ENCODE results near the gene TTC8. TPM values are rescaled to one million over a fixed set of nuclear protein-coding genes. Genes with fewer than 3 reads are reported as not detected.

TTC8 gene
- polyA plus RNA-seq, 4 donors: 26.5 to 47.8 (median 34.1) TPM

- no peak for DNase-seq (ENCODE audit: low read depth in 4 of 4, low spot score in 3 of 4)
These were observed 38.7 kb downstream of the TTC8 start for GRCh38 chr14:88863167-88863566.

DNA sequence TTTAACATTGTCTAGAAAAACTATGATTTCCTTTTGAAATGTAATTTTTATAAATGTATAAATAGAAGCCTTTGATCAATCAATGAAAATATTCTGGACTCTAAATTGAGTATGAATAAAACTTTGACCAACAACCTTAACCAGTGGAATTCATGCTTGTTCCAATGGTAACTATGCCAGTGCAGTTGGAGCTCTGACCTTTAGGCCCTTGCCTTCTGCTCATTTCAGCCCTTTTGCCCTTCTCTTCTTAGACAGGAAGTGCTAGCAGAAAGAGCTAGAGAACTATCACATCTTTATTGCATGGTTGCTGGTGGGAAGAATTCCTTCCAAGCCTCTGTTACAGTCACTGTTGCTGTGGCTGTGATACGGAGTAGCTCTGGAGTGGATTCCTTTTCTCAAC lies 39.7 kb downstream of the TTC8 start:
- DNase-seq (ENCODE audit: low read depth in 4 of 4, low spot score in 3 of 4): no peak

DNA sequence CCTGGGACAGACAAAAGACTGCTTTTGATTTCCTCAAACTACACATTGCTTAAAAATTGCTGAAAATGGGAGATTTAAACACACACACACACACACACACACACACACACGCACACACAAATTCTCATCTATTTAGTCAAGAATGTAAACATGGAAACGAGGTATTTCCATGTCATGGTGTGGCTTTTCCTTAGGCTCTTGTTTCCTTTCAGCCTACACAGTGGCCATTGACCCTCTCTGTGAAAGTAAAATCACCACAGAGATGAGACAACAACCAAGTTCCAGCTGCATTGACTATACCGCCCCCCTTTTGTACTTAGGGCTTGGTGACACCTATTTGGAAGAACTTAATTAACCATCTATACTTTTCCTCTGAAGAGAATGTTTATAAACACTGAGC lies 41.9 kb downstream of the TTC8 start:
- DNase-seq (ENCODE audit: low read depth in 4 of 4, low spot score in 3 of 4): no peak

DNA sequence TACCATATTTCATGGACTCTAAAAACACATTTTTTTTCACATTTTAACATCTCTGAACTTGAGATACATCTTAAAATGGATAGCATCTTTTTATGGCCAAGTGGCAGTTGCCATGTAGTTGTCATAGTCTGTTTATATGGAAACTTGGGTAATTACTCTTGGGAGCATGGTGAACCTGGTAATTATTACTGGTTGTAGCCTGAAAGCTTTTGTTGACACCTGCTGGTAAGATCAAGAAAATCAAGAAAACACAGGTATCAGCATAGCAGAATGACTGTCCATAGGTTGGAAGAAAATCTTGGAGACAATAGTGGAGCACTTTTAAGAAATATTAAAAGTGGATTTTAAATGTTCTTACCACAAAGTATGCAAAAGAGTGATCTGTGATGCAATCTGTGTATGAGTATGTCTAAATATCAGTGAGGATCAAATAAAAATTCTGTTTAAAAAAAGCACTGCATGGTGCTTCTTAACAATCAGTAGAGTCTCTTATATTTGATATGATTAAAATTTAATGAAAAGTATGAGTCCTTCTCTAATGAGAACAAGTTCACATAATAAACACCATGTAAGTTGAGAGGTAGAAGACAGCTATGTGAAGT lies 44.2 kb downstream of the TTC8 start:
- DNase-seq (ENCODE audit: low read depth in 4 of 4, low spot score in 3 of 4): peak in 2 of 4 donors; percentile 3 to 5

DNA sequence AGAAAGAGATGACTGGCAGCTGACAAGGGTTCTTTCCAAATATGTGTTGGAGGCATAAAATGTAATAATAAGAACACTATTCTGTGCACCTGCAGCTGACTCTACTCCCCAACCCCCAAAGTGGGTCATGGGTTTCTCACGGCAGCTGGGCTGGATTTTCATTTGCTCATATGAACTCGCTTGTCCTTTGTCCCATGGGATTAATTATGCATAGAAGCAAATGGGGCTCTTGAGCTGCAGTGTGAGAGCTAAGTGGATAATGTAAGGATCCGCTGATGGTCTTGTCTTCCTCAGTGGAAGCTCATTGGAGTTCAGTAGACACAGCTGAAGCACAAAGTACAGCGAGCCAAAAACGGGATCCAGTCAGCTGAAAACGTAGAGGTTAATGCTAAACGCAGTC lies 46.3 kb downstream of the TTC8 start:
- no peak for DNase-seq (ENCODE audit: low read depth in 4 of 4, low spot score in 3 of 4)

DNA sequence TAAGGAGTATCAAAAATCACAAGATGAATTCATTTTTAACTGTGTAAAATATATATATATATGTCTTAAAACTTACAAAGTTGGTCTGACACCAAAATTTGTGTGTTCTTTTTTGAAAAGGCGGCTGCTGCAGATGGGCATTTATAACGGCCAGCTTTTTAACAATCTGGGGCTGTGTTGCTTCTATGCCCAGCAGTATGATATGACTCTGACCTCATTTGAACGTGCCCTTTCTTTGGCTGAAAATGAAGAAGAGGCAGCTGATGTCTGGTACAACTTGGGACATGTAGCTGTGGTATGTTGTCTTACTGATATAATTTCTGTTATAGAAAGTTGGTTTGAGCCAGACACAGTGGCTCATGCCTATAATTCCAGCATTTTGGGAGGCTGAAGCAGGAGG lies 47.0 kb downstream of the TTC8 start:
- DNase-seq (ENCODE audit: low read depth in 4 of 4, low spot score in 3 of 4): no peak

DNA sequence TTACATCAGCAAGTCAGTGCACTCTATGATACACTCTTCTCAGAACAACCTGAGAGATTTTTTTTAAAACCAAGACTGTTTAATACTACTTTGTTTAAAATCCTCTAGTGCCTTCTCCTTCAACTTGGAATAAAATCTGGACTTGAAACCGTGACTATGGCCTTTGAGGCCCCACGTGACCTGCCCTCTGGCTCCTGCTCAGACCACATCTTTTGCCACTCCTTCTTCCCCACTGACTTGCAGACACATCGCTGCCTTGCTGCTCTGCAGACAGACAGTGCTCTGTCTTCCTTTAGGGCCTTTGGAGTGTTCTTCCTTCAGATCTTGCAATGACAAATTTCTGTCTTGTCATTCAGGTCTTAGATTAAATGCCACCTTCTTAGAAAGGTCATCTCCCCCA lies 48.5 kb downstream of the TTC8 start:
- no peak for DNase-seq (ENCODE audit: low read depth in 4 of 4, low spot score in 3 of 4)

DNA sequence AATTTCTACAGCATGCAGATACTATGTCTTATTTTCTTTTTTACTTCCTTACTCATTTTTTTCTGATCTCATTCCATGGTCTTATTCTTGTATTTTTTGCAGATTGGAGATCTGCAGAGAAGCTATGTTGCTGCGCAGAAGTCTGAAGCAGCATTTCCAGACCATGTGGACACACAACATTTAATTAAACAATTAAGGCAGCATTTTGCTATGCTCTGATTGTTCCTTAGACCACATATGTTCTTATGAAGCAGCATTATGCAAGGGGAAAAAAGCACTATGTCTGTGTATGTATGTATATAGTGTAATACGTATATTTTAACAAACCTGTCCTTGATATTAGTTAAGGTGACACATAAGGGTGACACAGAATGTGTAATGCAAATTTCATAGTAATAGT lies 52.7 kb downstream of the TTC8 start:
- no peak for DNase-seq (ENCODE audit: low read depth in 4 of 4, low spot score in 3 of 4)

DNA sequence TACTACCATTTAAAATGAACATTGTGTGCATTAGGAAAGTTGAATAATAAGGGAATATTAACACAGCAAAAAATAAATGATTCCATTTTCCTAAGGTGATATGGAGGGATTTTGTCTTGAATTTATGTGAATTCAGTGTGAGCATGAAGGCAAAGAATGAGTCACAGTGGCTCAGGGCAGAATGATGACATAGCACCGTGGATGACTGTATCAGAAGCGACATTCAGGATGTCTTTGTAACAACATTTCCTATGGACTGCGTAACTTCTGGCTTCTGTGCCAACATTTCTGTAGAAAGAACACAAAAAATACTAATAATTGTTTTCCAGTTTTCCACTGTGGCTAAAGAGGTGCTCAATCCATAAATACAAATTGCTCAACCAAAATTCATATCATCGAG lies 54.6 kb downstream of the TTC8 start:
- no peak for DNase-seq (ENCODE audit: low read depth in 4 of 4, low spot score in 3 of 4)

GRCh38 chr14:88882236-88882635 lies 57.8 kb downstream of the TTC8 start:
- DNase-seq (ENCODE audit: low read depth in 4 of 4, low spot score in 3 of 4): no peak

- no peak for DNase-seq (ENCODE audit: low read depth in 4 of 4, low spot score in 3 of 4)
These were observed 70.7 kb downstream of the TTC8 start for GRCh38 chr14:88895116-88895515.

GRCh38 chr14:88901189-88901588 lies 76.7 kb downstream of the TTC8 start:
- no peak for DNase-seq (ENCODE audit: low read depth in 4 of 4, low spot score in 3 of 4)

DNA sequence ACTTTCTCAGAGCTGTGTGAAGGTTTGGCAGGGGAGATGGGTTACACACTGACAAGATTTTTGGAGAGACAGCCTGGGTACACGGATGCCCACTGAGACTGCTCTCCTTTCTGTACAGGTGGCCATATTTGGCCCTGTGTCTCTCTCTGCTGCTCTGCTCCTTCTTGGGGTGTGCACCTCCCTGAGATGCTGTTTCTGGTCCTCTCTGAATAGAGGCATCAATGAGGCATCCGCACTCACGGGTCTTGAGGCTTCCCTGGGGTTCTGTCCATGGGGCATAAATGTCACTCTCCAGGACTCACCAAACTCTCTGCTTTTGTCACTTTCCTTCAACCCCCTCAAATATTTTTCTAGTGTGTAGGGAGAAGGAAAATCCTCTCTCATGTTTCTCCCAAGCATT lies 77.5 kb downstream of the TTC8 start:
- no peak for DNase-seq (ENCODE audit: low read depth in 4 of 4, low spot score in 3 of 4)

DNA sequence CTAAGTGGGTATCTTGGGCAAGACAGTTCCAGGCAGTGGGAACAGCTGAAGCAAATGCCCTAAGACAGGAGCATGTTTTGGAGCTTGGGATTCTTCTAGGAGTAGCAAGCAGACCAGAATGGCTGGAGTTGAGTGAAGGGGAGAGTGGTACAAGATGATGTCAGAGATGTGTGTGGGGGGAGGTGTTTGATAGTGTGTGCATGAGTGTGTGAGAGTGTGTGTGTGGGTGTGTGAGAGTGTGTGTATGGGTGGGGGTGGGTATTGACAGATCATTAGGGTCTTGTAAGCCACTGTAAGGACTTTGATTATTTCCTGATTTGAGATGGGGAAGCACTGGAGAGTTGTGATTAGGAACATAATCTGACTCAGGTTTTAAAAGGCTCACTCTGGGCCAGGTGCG lies 78.4 kb downstream of the TTC8 start:
- no peak for DNase-seq (ENCODE audit: low read depth in 4 of 4, low spot score in 3 of 4)

GRCh38 chr14:88904206-88904647 lies 79.8 kb downstream of the TTC8 start:
- DNase-seq (ENCODE audit: low read depth in 4 of 4, low spot score in 3 of 4): no peak

DNA sequence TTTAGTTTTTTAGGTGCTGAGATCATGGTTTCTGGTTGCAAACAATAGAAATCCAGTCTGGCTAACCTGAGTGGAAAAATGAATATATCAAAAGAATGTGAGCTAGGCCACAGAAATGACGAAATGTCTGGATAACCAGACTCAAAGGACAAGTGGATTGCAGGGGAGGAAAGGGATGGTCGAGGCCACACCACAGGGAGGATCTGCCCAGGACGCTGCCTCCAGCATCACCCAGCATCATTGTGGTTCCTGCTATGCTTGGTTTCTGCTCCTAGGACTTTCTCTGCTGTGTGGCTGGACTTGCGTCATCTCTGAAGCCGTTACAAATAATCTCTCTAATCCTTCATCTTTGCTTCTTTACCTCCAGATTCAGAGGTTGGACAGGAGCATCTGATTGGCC lies 80.4 kb downstream of the TTC8 start:
- no peak for DNase-seq (ENCODE audit: low read depth in 4 of 4, low spot score in 3 of 4)

GRCh38 chr14:88908216-88908615 lies 83.8 kb downstream of the TTC8 start:
- DNase-seq (ENCODE audit: low read depth in 4 of 4, low spot score in 3 of 4): no peak

- no peak for DNase-seq (ENCODE audit: low read depth in 4 of 4, low spot score in 3 of 4)
These were observed 85.9 kb downstream of the TTC8 start for GRCh38 chr14:88910386-88910785.

DNA sequence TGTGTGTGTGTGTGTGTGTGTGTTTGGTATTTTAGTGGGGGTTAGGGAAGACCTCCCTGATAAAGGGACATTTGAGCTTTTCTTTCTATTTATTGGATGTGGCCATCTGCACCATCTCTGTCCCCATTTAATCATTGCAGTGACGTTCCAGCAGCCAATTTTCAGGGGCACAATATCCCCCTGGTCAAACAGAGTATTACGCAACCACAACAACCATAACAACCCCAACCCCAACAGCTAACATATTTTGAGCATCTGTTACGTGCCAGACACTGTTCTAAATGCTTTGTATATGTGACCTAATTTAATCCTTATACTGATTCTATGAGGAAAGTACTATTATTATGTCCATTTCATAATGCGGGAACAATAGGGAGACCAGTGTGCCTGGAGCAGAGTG lies 87.4 kb downstream of the TTC8 start:
- no peak for DNase-seq (ENCODE audit: low read depth in 4 of 4, low spot score in 3 of 4)

DNA sequence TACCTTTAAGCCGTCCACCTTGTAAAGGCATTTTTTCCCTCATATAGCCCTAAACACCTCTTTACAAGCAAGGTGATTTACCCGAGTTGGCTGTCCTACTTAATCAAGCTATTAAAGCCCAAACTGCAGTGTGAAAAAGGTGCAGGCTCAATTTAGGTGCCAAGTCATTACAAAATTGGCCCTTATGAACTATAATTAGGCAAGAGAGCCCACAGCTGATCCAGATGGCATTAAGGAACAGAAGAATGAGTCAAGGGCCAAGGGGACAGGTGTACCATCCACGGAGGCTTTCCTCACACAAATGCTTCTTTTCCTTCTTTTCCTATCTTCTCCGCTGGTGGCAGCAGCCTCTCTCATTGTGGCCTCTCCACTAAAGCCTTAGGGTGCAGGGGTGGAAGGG lies 90.5 kb downstream of the TTC8 start:
- no peak for DNase-seq (ENCODE audit: low read depth in 4 of 4, low spot score in 3 of 4)

DNA sequence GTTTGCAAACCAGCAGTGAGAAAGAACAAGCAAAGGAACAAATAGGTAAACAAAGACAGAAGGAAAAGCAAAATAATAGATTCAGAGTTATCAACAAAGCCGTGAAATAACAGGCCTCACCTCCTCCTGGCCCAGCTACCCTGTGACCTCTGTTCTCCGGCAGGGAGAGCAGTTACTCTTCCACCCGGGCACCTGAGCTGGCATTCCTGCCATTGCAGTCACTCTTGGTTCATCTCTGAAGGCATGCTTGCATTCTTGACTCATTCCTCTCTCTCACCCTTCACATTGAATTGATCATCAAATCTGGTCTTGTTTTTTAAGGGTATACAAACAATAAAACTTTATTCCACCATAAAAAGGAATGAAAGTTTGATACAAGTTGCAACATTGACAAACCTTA lies 95.1 kb downstream of the TTC8 start:
- DNase-seq (ENCODE audit: low read depth in 4 of 4, low spot score in 3 of 4): no peak

Measured in left renal pelvis (tissue), 4 donors.